Measurements from ENCODE around the gene RPRD2.
"Not testable (repeated sequence)": the region's sequence is repeated elsewhere in the genome, so short reads cannot be mapped to it uniquely, and the experiment has no call there.

The RPRD2 gene

GRCh38 chr1:150363426-150364230 lies at the start of gene RPRD2:
Gene RPRD2, plus strand, starts transcription at chr1:150364147. Its CDS starts 568 bp downstream, at chr1:150364715.
- DNase-seq: peak; percentile 99

- not testable (repeated sequence) for DNase-seq
These were observed 49.3 kb upstream of the RPRD2 start for GRCh38 chr1:150314691-150315090.

GRCh38 chr1:150320667-150320978 lies 43.3 kb upstream of the RPRD2 start:
- no peak for DNase-seq

GRCh38 chr1:150321826-150322166 lies 42.2 kb upstream of the RPRD2 start:
- DNase-seq: no peak

- DNase-seq: no peak
These were observed 41.6 kb upstream of the RPRD2 start for GRCh38 chr1:150322310-150322709.

- DNase-seq: no peak
These were observed 31.2 kb upstream of the RPRD2 start for GRCh38 chr1:150332651-150333290.

GRCh38 chr1:150346316-150346715 lies 17.6 kb upstream of the RPRD2 start:
- DNase-seq: no peak

- DNase-seq: no peak
These were observed 11.1 kb upstream of the RPRD2 start for GRCh38 chr1:150352866-150353265.

GRCh38 chr1:150362721-150363425 lies 1.1 kb upstream of the RPRD2 start:
- DNase-seq: peak; percentile 40

GRCh38 chr1:150364231-150365003 lies 470 bp downstream of the RPRD2 start:
- DNase-seq: peak; percentile 58

GRCh38 chr1:150365941-150366340 lies 2.0 kb downstream of the RPRD2 start:
- no peak for DNase-seq

GRCh38 chr1:150366416-150367296 lies 2.7 kb downstream of the RPRD2 start:
- DNase-seq: no peak

- DNase-seq: no peak
These were observed 7.2 kb downstream of the RPRD2 start for GRCh38 chr1:150371110-150371509.

GRCh38 chr1:150372580-150372979 lies 8.6 kb downstream of the RPRD2 start:
- no peak for DNase-seq

GRCh38 chr1:150376110-150376509 lies 12.2 kb downstream of the RPRD2 start:
- DNase-seq: no peak

- DNase-seq: no peak
These were observed 19.8 kb downstream of the RPRD2 start for GRCh38 chr1:150383631-150384324.

GRCh38 chr1:150385537-150386445 lies 21.8 kb downstream of the RPRD2 start:
- no peak for DNase-seq

GRCh38 chr1:150386592-150386991 lies 22.6 kb downstream of the RPRD2 start:
- no peak for DNase-seq

GRCh38 chr1:150387200-150387599 lies 23.3 kb downstream of the RPRD2 start:
- no peak for DNase-seq

- DNase-seq: no peak
These were observed 24.3 kb downstream of the RPRD2 start for GRCh38 chr1:150388241-150388640.
